Brain microvascular endothelial cell (primary cell): ENCODE measurements around the gene PSENEN.

Experiments used
- DNase-seq: peaks from one replicate; pipeline ENCODE4 v3.0.0-alpha.2; 2020
- H3K27ac ChIP-seq: fragments of 250-450 bp; sonication (Bioruptor Pico); 2 replicates; pipeline ENCODE4 v1.5.1; 2020; ENCODE audit warnings: mild to moderate bottlenecking, moderate library complexity
- H3K27me3 ChIP-seq: fragments of 250-450 bp; sonication (Bioruptor Pico); replicated peaks from 2 replicates; pipeline ENCODE4 v1.5.1; 2020; ENCODE audit warnings: mild to moderate bottlenecking
- H3K36me3 ChIP-seq: fragments of 250-450 bp; sonication (Bioruptor Pico); replicated peaks from 2 replicates; pipeline ENCODE4 v1.5.1; 2020; ENCODE audit warnings: mild to moderate bottlenecking
- H3K4me3 ChIP-seq: 2 replicates; pipeline ENCODE4 v1.5.1; 2011; ENCODE audit warnings: low read depth, mild to moderate bottlenecking, control low read depth, low read length, moderate library complexity
- CTCF ChIP-seq: IDR thresholded peaks from 2 replicates; pipeline ENCODE4 v1.5.1; 2011; ENCODE audit warnings: low read depth, mild to moderate bottlenecking, moderate library complexity, low read length, control low read depth, inconsistent platforms; ENCODE audit errors: missing control alignments
- in situ Hi-C: cut with HindIII; loops from 2 replicates; pipeline ENCODE4 v1.10.0; 2017; ENCODE audit warnings: low sequenced_read_pairs, low pct_ligation_motif_present

The PSENEN gene

DNA sequence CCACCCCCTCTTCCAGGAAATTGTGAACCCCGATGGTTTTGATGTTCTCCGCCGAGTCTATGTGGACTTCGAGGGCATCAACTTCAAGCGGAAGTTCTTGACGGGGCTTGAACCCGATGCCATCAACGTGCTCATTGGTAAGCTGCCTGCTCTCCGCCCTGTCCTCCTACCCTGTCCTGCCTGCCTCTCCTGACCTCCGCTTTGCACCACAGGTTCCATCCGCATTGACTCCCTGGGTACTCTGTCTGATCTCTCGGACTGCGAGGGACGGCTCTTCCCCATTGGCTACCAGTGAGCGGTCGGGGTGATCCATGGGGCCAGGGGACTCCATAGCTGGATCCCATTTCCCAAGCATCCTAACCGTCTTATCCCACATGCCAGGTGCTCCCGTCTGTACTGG is 15.1 kb upstream of the PSENEN start:
- H3K27ac ChIP-seq, result no peak overlapping the region
- H3K4me3 ChIP-seq, result no peak overlapping the region

DNA sequence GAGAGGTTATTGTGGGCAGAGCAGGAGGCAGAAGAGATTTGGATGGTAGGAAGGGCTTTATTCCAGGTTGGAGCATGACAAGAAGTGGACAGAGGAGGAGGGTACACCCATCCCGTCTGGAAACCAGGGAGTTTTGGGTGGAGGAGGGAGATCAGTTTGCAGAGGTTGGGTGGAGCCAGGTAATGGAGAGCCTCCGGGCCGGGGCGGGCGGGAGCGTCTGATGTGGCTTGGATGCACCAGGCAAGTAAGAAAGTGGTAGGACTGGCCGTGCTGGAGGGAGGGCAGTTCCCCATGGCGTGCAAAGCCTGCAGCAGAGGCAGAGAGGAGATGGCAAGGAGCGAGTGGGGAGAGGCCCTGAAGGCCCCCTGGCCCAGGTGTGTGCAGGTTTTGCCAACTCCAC is 14.1 kb upstream of the PSENEN start:
- H3K36me3 ChIP-seq, result peaks cover 78% of the 10 kb centered on the region
- in situ Hi-C loops, result no loop called here
- TF ChIP-seq CTCF, result no peak
- no peak overlapping the region for H3K4me3 ChIP-seq
- no peak for DNase-seq
- no peak overlapping the region for H3K27ac ChIP-seq
- no peaks in the 10 kb centered on the region for H3K27me3 ChIP-seq

More for the DNA sequence above, 15.1 kb upstream of the PSENEN start:
- no peak for TF ChIP-seq CTCF
- H3K27me3 ChIP-seq, result no peaks in the 10 kb centered on the region
- no peak for DNase-seq
- in situ Hi-C loops, result no loop called here
- H3K36me3 ChIP-seq, result peaks cover 86% of the 10 kb centered on the region

- H3K27ac ChIP-seq, result no peak overlapping the region
Measured at GRCh38 chr19:35731779-35732405, 13.6 kb upstream of the PSENEN start.

DNA sequence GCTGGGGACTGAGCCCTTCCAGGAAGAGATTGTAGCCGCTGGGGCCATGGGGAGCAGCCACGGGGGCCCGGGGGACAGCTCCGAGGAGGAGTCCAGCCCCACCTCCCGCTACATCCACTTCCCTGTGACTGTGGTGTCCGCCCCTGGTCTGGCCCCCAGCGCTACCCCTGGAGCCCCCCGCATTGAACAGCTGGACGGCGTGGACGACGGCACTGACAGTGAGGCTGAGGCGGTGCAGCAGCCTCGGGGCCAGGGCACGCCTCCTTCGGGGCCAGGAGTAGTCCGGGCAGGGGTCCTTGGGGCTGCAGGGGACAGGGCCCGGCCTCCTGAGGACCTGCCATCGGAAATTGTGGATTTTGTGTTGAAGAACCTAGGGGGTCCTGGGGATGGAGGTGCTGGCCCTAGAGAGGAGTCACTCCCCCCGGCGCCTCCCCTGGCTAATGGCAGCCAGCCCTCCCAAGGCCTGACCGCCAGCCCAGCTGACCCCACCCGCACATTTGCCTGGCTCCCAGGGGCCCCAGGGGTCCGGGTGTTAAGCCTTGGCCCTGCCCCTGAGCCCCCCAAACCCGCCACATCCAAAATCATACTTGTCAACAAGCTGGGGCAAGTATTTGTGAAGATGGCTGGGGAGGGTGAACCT is 12.8 kb upstream of the PSENEN start:
- TF ChIP-seq CTCF, result no peak
- in situ Hi-C loops, result no loop called here
- Histone ChIP-seq H3K27me3 (no peaks in the 10 kb centered on the region), H3K27ac (no peak overlapping the region), H3K36me3 (peaks cover 78% of the 10 kb centered on the region), H3K4me3 (no peak overlapping the region)
- DNase-seq, result no peak

More at GRCh38 chr19:35731779-35732405, 13.6 kb upstream of the PSENEN start:
- Histone ChIP-seq H3K4me3 (no peak overlapping the region), H3K27me3 (no peaks in the 10 kb centered on the region), H3K36me3 (peaks cover 81% of the 10 kb centered on the region)
- in situ Hi-C loops, result no loop called here
- no peak for TF ChIP-seq CTCF
- DNase-seq, result no peak

GRCh38 chr19:35733180-35734125 is 12.0 kb upstream of the PSENEN start:
- TF ChIP-seq CTCF, result no peak
- H3K27me3 ChIP-seq, result no peaks in the 10 kb centered on the region
- H3K27ac ChIP-seq, result no peak overlapping the region
- H3K36me3 ChIP-seq, result peaks cover 78% of the 10 kb centered on the region
- no peak for DNase-seq
- H3K4me3 ChIP-seq, result no peak overlapping the region
- in situ Hi-C loops, result no loop called here
